Tibial nerve (tissue), 4 donors: ENCODE data around the gene GPC5. TPM values are rescaled to one million over a fixed set of nuclear protein-coding genes. Genes with fewer than 3 reads are reported as not detected.

Experiments
- DNase-seq, 2 donors: peaks; one replicate each; pipeline ENCODE4 v3.0.0-alpha.2; 2019; ENCODE audit warnings: low spot score in 2 of 2
- H3K27ac ChIP-seq, 4 donors: fragments of 200-600 bp; sonication (generic) in 3 of 4; one replicate each; pipeline ENCODE4 v1.5.1; 2017 to 2019; ENCODE audit warnings: mild to moderate bottlenecking in 1 of 4
- H3K27me3 ChIP-seq, 2 donors: fragments of 200-600 bp; sonication (generic) in 1 of 2; one replicate each; pipeline versions ENCODE4 v1.5.1 to v1.6.0; 2017 to 2019
- H3K36me3 ChIP-seq, 3 donors: fragments of 200-600 bp; sonication (generic); one replicate each; pipeline ENCODE4 v1.5.1; 2018 to 2019
- H3K4me1 ChIP-seq, 4 donors: fragments of 200-600 bp; sonication (generic) in 3 of 4; one replicate each; pipeline ENCODE4 v1.5.1; 2017 to 2019
- H3K4me3 ChIP-seq, 4 donors: fragments of 200-600 bp; sonication (generic) in 3 of 4; one replicate each; pipeline ENCODE4 v1.5.1; 2017 to 2019; ENCODE audit warnings: mild to moderate bottlenecking in 1 of 4, moderate library complexity in 1 of 4
- H3K9me3 ChIP-seq, 4 donors: fragments of 200-600 bp; sonication (generic) in 3 of 4; one replicate each; pipeline ENCODE4 v1.5.1; 2017 to 2019
- EP300 ChIP-seq, 2 donors: sonication (generic); formaldehyde crosslinking; IDR thresholded peaks; one replicate each; pipeline ENCODE4 v1.6.1; 2017; ENCODE audit warnings: antibody characterized with exemption in 2 of 2, mild to moderate bottlenecking in 1 of 2
- POLR2A ChIP-seq, 2 donors: fragments of 450-650 bp; IDR thresholded peaks; one replicate each; pipeline ENCODE4 v1.6.1; 2017; ENCODE audit warnings: antibody characterized with exemption in 2 of 2, mild to moderate bottlenecking in 2 of 2, moderate library complexity in 2 of 2
- WGBS, 2 donors: methylation state at CpG; one replicate each; pipeline ENCODE4 v1.1.5; 2018; 5-methylcytosine and 5-hydroxymethylcytosine counted together
- total RNA-seq, 4 donors: library from RNA; depleted of rRNA; stranded (reverse); fragments of >200 nt; gene quantifications; one replicate each; pipeline ENCODE4 v1.1.0, GENCODE V29; 2016
- TF ChIP-seq, protein P1 (sequence below), 5 experiments: fragments of 200-600 bp in 3 of 5; fragments of 450-650 bp in 2 of 5; sonication (generic) in 3 of 5; IDR thresholded peaks; one replicate each; pipeline ENCODE4 v1.5.1; 2016 to 2019; ENCODE audit warnings: antibody characterized with exemption in 5 of 5, mild to moderate bottlenecking in 3 of 5, moderate library complexity in 2 of 5

Gene GPC5
- total RNA-seq, 4 donors from 2014 or later: 3.7 to 5.7 (median 4.2) TPM; not detected in 1

DNA sequence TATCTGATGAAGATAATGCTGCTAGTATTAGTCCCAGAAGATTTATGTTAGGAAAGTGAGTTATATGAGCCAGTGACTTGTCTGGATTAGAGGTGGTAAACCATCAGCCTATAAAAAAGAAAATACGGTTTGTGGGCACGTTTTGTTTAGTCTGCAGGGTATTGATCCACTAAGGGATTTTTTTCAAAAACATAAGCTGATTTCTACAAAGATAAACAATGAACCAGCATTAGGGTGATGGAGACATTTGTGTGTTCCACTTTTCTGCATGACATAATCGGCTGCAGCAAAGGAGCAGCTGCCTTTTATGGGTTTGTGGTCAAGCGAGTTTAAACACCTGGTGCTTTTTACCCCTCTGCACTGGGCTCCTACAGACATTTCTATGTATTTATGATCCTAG is 991.8 kb downstream of the GPC5 start:
- Histone ChIP-seq H3K9me3 (no peaks in the 10 kb centered on the region), H3K4me3 (no peak overlapping the region), H3K27ac (no peak overlapping the region), H3K27me3 (no peaks in the 10 kb centered on the region), H3K4me1 (no peaks in the 10 kb centered on the region), H3K36me3 (no peaks in the 10 kb centered on the region)
- TF ChIP-seq, protein P1, sequence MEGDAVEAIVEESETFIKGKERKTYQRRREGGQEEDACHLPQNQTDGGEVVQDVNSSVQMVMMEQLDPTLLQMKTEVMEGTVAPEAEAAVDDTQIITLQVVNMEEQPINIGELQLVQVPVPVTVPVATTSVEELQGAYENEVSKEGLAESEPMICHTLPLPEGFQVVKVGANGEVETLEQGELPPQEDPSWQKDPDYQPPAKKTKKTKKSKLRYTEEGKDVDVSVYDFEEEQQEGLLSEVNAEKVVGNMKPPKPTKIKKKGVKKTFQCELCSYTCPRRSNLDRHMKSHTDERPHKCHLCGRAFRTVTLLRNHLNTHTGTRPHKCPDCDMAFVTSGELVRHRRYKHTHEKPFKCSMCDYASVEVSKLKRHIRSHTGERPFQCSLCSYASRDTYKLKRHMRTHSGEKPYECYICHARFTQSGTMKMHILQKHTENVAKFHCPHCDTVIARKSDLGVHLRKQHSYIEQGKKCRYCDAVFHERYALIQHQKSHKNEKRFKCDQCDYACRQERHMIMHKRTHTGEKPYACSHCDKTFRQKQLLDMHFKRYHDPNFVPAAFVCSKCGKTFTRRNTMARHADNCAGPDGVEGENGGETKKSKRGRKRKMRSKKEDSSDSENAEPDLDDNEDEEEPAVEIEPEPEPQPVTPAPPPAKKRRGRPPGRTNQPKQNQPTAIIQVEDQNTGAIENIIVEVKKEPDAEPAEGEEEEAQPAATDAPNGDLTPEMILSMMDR (IDR thresholded peaks at IDR 0.05): no peak
- no peak for TF ChIP-seq EP300 (IDR thresholded peaks at IDR 0.05)
- TF ChIP-seq POLR2A (IDR thresholded peaks at IDR 0.05): no peak
- 54 to 65% methylated on average over 4 of the region's 4 CpGs for WGBS, 2 donors
- DNase-seq: no peak

DNA sequence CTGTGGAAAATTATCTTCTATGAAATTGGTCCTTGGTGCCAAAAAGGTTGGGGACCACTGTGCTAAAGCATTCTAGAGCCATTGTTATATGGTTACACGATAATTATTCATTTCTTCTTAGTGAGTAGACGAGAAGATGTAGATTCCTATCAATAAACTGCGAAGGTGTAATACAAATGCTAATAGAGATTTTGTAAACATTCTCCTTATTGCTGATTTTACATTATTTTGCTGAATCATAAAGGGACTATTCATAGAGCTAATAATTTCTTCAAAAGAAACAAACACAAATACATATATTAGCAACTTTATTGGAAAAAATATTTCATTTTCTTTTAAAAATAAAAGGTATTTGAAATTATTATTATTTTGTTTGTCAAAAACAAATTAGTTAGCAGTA is 1005.2 kb downstream of the GPC5 start:
- Histone ChIP-seq H3K9me3 (no peaks in the 10 kb centered on the region), H3K4me1 (no peaks in the 10 kb centered on the region), H3K4me3 (no peak overlapping the region), H3K27ac (peak overlapping the region in 1 of 4 donors; percentile 68), H3K27me3 (no peaks in the 10 kb centered on the region), H3K36me3 (no peaks in the 10 kb centered on the region)
- TF ChIP-seq, protein P1 (IDR thresholded peaks at IDR 0.05): no peak
- TF ChIP-seq POLR2A (IDR thresholded peaks at IDR 0.05): no peak
- no peak for TF ChIP-seq EP300 (IDR thresholded peaks at IDR 0.05)
- WGBS, 2 donors: 92 to 93% methylated on average over 3 of the region's 3 CpGs
- DNase-seq: no peak

DNA sequence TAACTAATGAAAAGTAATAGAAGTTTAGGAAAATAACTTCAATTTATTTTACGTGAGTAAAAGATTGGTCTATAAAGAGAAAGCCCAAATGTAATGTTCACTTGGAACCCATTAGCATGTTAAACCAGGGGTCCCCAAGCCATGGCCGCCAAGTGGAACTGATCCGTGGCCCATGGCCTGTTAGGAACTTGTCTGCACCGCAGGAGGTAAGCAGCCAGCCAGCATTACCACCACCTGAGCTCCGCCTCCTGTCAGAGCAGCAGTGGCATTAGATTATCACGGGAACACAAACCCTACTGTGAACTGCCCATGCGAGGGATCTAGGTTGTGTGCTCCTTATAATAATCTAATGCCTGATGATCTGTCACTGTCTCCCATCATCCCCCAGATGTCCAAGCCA is 1009.4 kb downstream of the GPC5 start:
- H3K36me3 ChIP-seq: no peaks in the 10 kb centered on the region
- no peaks in the 10 kb centered on the region for H3K4me1 ChIP-seq
- no peaks in the 10 kb centered on the region for H3K27me3 ChIP-seq
- no peaks in the 10 kb centered on the region for H3K9me3 ChIP-seq
- TF ChIP-seq POLR2A (IDR thresholded peaks at IDR 0.05): no peak
- TF ChIP-seq, protein P1 (IDR thresholded peaks at IDR 0.05): no peak
- no peak for TF ChIP-seq EP300 (IDR thresholded peaks at IDR 0.05)
- no peak overlapping the region for H3K27ac ChIP-seq
- DNase-seq: no peak
- H3K4me3 ChIP-seq: no peak overlapping the region
- WGBS, 2 donors: 88 to 92% methylated on average over 7 of the region's 7 CpGs

DNA sequence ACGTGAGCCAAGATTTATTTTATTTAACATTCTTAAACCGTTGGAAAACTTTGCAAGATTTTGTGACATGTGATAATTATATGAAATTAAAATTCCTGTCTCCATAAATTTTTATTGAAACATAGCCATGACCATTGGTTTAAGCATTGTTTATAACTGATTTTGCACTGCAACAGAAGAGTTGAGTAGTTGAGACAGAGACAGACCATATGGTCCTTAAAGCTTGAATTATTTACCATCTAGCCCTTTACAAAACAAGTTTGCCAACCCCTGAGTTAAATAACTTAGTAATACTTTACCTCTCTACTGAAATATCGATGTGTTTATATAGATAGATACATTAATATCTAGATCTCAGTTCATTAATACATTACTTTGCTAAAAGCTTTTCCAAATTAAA is 1014.1 kb downstream of the GPC5 start:
- DNase-seq: no peak
- TF ChIP-seq POLR2A (IDR thresholded peaks at IDR 0.05): no peak
- TF ChIP-seq, protein P1 (IDR thresholded peaks at IDR 0.05): no peak
- TF ChIP-seq EP300 (IDR thresholded peaks at IDR 0.05): no peak
- Histone ChIP-seq H3K27ac (no peak overlapping the region), H3K4me3 (no peak overlapping the region), H3K4me1 (no peaks in the 10 kb centered on the region), H3K9me3 (no peaks in the 10 kb centered on the region), H3K27me3 (no peaks in the 10 kb centered on the region), H3K36me3 (no peaks in the 10 kb centered on the region)
- 82 to 85% methylated on average over 3 of the region's 3 CpGs for WGBS, 2 donors

DNA sequence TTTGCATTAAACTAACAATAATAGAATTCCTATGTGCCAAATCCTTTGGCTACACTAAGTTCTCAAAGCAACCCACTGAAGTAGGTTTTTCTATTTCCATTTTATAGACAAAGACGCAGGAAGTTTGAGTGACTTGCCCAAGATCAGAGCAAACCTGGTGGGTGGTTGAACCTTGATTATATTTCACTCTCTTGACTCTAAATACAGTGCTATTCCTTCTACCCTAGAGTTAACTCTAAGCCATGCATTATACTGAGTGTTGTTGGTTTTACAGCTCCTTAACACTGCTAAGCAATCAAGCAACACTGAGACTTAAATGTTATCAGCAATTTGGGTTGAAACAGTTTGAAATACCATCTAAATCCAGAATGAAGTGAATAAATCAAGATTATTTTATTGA is 1014.6 kb downstream of the GPC5 start:
- Histone ChIP-seq H3K36me3 (no peaks in the 10 kb centered on the region), H3K4me1 (no peaks in the 10 kb centered on the region), H3K27me3 (no peaks in the 10 kb centered on the region), H3K4me3 (no peak overlapping the region), H3K9me3 (no peaks in the 10 kb centered on the region), H3K27ac (no peak overlapping the region)
- 66 to 87% methylated on average over 1 of the region's 1 CpG for WGBS, 2 donors
- DNase-seq: no peak
- no peak for TF ChIP-seq EP300 (IDR thresholded peaks at IDR 0.05)
- TF ChIP-seq, protein P1 (IDR thresholded peaks at IDR 0.05): no peak
- no peak for TF ChIP-seq POLR2A (IDR thresholded peaks at IDR 0.05)
